NCI-H2227 treated with DMSO at 0.1 percent for 48 hours (cell line): ENCODE data around the gene ITPR3.
"Not testable (repeated sequence)": the region's sequence is repeated elsewhere in the genome, so short reads cannot be mapped to it uniquely, and the experiment has no call there.

Experiments
- DNase-seq: peaks from one replicate; lab custom pipeline; 2025; lab: John Stamatoyannopoulos, UW

Gene ITPR3

DNA sequence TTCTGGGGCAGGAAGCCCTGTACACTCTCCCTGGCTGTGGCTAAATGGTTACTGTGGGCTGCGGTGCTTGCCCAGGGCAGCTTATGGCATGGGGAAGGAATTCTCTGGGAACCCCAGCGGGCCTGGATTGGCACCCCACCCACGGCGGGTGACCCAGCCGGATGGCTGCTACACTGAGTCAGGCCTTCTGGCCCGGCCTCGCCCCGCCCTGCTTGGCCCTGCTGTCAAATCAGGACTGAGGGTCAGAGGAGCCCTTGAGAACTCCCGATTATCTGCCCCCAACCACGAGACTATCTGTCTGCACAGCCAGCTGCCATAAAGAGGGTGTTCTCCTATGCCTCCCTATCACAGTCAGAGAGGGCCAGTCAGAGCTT, 7.3 kb upstream of the ITPR3 start:
- DNase-seq: no peak

DNA sequence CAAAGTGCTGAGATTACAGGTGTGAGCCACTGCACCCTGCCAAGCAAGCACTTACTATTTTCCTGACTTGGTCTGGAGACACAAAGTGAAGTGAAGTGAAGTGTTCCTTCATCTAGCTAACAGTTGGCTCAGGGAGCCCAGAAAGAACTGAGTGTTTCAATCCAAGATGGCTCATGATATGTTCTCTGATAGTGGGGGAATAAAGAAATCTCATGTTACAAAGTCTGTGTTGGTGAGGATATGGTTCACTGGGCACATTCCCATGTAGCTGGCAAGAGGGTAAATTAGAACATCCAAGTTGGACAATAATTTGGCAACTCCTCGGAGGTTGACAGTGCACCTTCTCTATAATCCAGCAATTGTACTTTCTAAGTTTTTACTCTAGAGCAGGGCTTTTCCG, 5.0 kb upstream of the ITPR3 start:
- DNase-seq: no peak

- no peak for DNase-seq
These were observed 4.2 kb upstream of the ITPR3 start for GRCh38 chr6:33616913-33617312.

- DNase-seq: no peak
These were observed 1.8 kb upstream of the ITPR3 start for GRCh38 chr6:33619166-33619840.

DNA sequence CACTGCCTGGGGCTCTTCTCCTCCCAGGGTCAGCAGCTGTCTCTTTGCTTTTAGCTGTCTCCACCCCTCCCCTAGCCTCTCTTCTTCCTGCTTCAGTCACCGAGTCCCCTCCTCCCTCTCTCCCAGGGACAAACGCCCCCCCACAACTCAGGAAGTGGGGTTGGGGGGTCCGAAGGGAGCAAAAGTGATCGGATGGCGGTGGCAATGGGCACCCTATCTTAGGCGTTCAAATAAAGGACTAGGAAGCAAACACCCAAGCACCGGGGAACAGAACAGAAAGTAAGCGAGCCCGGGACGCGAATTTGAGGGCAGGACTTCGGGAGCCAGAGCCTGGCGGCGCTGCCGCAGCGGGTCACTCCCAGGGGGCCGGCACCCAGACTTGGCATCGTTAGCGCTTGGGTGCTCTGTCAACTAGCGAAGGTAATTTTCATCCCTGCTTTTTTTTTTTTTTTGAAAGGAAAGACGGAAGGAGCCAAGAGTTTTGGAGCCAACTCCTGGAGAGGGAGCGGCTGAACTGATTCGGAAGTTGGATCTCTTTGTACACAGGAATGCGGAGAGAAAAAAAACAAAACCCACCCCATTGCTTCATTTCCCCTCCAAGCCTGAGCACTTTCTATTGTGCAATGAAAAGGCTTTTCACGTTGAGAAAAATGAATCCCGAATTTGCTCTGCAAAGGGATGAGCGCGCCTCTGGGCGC, 815 bp upstream of the ITPR3 start:
- no peak for DNase-seq

GRCh38 chr6:33621711-33622388, 728 bp downstream of the ITPR3 start:
- DNase-seq: peak; percentile 59

- no peak for DNase-seq
These were observed 1.6 kb downstream of the ITPR3 start for GRCh38 chr6:33622456-33623431.

- DNase-seq: no peak
These were observed 2.8 kb downstream of the ITPR3 start for GRCh38 chr6:33623895-33624381.

DNA sequence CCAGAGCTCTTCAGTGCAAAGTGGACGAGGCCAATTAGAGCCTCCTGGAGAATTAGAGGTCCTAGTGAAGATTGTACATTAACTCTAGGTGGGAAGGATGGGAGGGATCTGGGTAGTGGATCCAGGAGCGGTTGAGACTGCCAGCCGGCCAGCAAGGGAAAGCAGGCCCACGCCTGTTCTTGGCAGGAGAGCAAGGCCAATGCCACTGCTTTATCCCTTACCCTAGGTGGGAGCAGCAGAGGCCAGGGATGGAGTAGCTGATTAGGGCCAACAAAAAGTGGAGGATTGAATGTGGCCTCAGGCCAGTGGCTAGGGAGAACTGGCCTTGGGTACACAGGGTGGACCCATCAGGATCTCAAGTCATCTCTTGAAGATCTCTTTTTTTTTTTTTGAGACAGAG, 3.7 kb downstream of the ITPR3 start:
- DNase-seq: no peak

GRCh38 chr6:33627876-33628275, 6.8 kb downstream of the ITPR3 start:
- DNase-seq: no peak

- no peak for DNase-seq
These were observed 7.4 kb downstream of the ITPR3 start for GRCh38 chr6:33628401-33628964.

GRCh38 chr6:33630014-33630413, 8.9 kb downstream of the ITPR3 start:
- DNase-seq: no peak

- DNase-seq: not testable (repeated sequence)
These were observed 10.4 kb downstream of the ITPR3 start for GRCh38 chr6:33631521-33631920.

DNA sequence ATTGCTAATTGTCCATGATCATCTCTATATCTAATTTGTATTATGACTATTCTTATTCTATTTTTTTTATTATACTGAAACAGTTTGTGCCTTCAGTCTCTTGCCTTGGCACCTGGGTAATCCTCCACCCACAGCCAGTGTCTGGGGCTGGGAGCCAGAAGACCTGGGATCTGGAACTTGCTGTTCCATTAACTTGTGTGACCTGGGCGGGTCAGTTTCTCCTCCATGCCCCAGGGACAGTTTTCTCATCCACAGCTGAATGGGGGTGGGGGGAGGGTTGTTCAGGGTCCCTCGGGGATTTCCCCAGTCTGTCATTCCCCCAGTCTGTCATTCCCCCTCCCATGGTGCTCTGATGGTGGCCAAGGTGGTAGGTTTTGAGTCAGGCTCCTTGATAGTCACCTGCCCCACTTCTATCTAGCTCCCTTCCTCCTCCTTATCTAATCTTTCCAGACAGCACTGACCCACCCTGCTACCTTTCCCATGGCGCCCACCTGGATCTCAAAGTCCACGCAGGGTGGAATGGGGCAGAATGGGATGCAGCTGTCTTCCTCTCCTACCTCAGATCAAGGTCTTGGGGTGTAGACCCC, 10.9 kb downstream of the ITPR3 start:
- DNase-seq: no peak

DNA sequence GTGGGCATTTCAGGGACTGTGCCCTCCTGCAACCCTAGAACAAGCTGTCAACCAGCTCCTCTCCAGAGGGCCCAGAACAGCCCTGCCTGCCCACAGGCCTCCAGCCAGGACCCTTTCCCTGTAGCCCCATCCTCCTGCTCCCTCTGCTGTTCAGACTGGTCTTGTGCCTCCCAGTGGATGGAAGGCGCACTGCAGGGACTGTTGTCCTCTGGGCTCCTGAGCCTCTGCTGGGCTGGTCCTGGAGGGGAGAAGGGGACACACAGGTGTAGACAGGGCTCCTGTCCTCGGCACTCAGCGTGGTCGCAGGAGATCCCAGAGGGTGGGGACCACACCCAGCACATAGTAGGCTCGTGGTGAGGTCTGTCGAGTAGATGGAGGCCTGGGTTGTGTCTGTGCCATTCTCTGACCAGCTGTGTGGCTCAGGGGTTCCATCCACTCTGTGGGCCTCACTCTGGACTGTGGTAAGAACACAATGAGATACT, 11.5 kb downstream of the ITPR3 start:
- DNase-seq: no peak

- DNase-seq: no peak
These were observed 12.0 kb downstream of the ITPR3 start for GRCh38 chr6:33633084-33633461.

GRCh38 chr6:33633462-33634158, 12.5 kb downstream of the ITPR3 start:
- DNase-seq: peak; percentile 39

GRCh38 chr6:33634161-33634727, 13.1 kb downstream of the ITPR3 start:
- peak; percentile 52 for DNase-seq

DNA sequence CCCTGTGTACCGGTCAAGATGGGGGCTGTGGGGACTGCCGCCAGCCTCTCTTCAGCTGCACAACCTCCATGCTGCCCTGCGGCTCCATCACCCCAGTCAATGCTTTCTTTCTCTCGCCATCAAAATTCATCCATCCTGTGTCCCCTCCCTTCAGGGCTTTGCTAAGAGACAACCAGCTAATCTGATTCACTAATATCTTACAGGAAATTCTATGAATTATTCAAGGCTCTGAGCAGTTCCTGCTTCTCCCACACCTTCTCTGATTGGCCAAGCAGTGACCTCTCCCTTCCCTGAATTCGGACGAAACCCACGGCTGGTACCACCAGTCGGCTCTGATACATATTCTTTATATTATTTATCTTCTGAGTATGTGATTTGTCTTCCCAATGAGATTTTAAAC, 13.8 kb downstream of the ITPR3 start:
- no peak for DNase-seq

GRCh38 chr6:33636655-33637054, 15.5 kb downstream of the ITPR3 start:
- no peak for DNase-seq
